Natural killer cell treated with Interleukin-12 subunit alpha and Interleukin-12 subunit beta and Interleukin-15 and Interleukin-18, amount 100 ng/mL, for 72 hours (primary cell): Measurements from ENCODE around the gene ASPHD2. TPM values are rescaled to one million over a fixed set of nuclear protein-coding genes. Genes with fewer than 3 reads are reported as not detected.
A peak's percentile ranks its signal among the peaks of the same experiment; 100 is the strongest.

Source experiments
- ATAC-seq, 2 donors: fragments of 150-1000 bp; cut with Tn5 transposase in 1 of 2; sonication (Bioruptor Pico), chemical (Tn5 transposase) in 1 of 2; 2 replicates each; pipeline ENCODE4 v1.10.0; 2021
- DNase-seq: peaks from one replicate; pipeline ENCODE4 v3.0.0; 2022; ENCODE audit warnings: low spot score
- H3K27ac Mint-ChIP-seq, 2 donors: 1 replicate in 1 of 2; 2 replicates in 1 of 2; pipeline ENCODE4 v1.8.0; 2022; ENCODE audit warnings: mixed read lengths in 2 of 2, mild to moderate bottlenecking in 1 of 2, moderate library complexity in 1 of 2
- H3K27me3 Mint-ChIP-seq, 2 donors: 1 replicate in 1 of 2; 2 replicates in 1 of 2; pipeline ENCODE4 v1.8.0; 2022; ENCODE audit warnings: mixed read lengths in 2 of 2
- H3K36me3 Mint-ChIP-seq: one replicate; pipeline ENCODE4 v1.8.0; 2022; ENCODE audit warnings: mixed read lengths
- H3K4me1 Mint-ChIP-seq, 2 donors: 1 replicate in 1 of 2; 2 replicates in 1 of 2; pipeline ENCODE4 v1.8.0; 2022; ENCODE audit warnings: low read depth in 2 of 2, mixed read lengths in 2 of 2, mild to moderate bottlenecking in 1 of 2
- H3K4me3 Mint-ChIP-seq: one replicate; pipeline ENCODE4 v1.8.0; 2022; ENCODE audit warnings: mixed read lengths
- H3K9me3 Mint-ChIP-seq: 2 replicates; pipeline ENCODE4 v1.8.0; 2022; ENCODE audit warnings: mixed read lengths
- total RNA-seq, 2 donors: library from RNA; stranded (reverse); gene quantifications; one replicate each; pipeline ENCODE4 v1.2.3, GENCODE V29; 2022

Gene ASPHD2
- total RNA-seq, 2 donors from 2014 or later, result 8.5 to 13.6 TPM

- H3K36me3 Mint-ChIP-seq, result peaks cover 10% of the 10 kb centered on the region
Measured at GRCh38 chr22:26480611-26480932, 51.5 kb downstream of the ASPHD2 start.

GRCh38 chr22:26481112-26481693 is 52.1 kb downstream of the ASPHD2 start:
- Mint-ChIP-seq H3K27me3 (no peaks in the 10 kb centered on the region), H3K4me3 (peak overlapping the region; percentile 92), H3K4me1 (peaks cover 59 to 69% of the 10 kb centered on the region in 2 donors), H3K9me3 (no peaks in the 10 kb centered on the region), H3K27ac (peak overlapping the region; percentile 84 to 95), H3K36me3 (peaks cover 10% of the 10 kb centered on the region)
- DNase-seq (no peak), ATAC-seq (no peak)

More at GRCh38 chr22:26480611-26480932, 51.5 kb downstream of the ASPHD2 start:
- ATAC-seq (no peak), DNase-seq (no peak)
- H3K4me1 Mint-ChIP-seq, result peaks cover 57 to 67% of the 10 kb centered on the region in 2 donors
- H3K27me3 Mint-ChIP-seq, result no peaks in the 10 kb centered on the region
- peak overlapping the region; percentile 92 for H3K4me3 Mint-ChIP-seq
- H3K27ac Mint-ChIP-seq, result no peak overlapping the region
- H3K9me3 Mint-ChIP-seq, result no peaks in the 10 kb centered on the region

- Mint-ChIP-seq H3K27ac (peak overlapping the region; percentile 84 to 95), H3K4me1 (peaks cover 56 to 65% of the 10 kb centered on the region in 2 donors), H3K4me3 (peak overlapping the region; percentile 92), H3K9me3 (no peaks in the 10 kb centered on the region), H3K27me3 (no peaks in the 10 kb centered on the region), H3K36me3 (peaks cover 10% of the 10 kb centered on the region)
- ATAC-seq (no peak), DNase-seq (no peak)
Measured at GRCh38 chr22:26481694-26482093, 52.6 kb downstream of the ASPHD2 start.

- H3K4me1 Mint-ChIP-seq, result peaks cover 53 to 60% of the 10 kb centered on the region in 2 donors
- peaks cover 10% of the 10 kb centered on the region for H3K36me3 Mint-ChIP-seq
Measured at GRCh38 chr22:26482161-26482560, 53.1 kb downstream of the ASPHD2 start.

GRCh38 chr22:26483043-26483438 is 54.0 kb downstream of the ASPHD2 start:
- Mint-ChIP-seq H3K27me3 (no peaks in the 10 kb centered on the region), H3K4me3 (peak overlapping the region; percentile 92), H3K36me3 (peaks cover 4% of the 10 kb centered on the region), H3K9me3 (no peaks in the 10 kb centered on the region), H3K27ac (peak overlapping the region; percentile 84 to 95), H3K4me1 (peaks cover 45 to 52% of the 10 kb centered on the region in 2 donors)
- no peak for ATAC-seq
- no peak for DNase-seq

More at GRCh38 chr22:26482161-26482560, 53.1 kb downstream of the ASPHD2 start:
- DNase-seq (no peak), ATAC-seq (no peak)
- peak overlapping the region; percentile 92 for H3K4me3 Mint-ChIP-seq
- no peaks in the 10 kb centered on the region for H3K27me3 Mint-ChIP-seq
- H3K27ac Mint-ChIP-seq, result peak overlapping the region; percentile 84 to 95
- no peaks in the 10 kb centered on the region for H3K9me3 Mint-ChIP-seq

- Mint-ChIP-seq H3K27me3 (no peaks in the 10 kb centered on the region), H3K4me3 (peak within 1 kb of the TSS; percentile 92), H3K36me3 (peaks cover 4% of the 10 kb centered on the region), H3K27ac (peak within 1 kb of the TSS; percentile 84 to 95), H3K9me3 (no peaks in the 10 kb centered on the region), H3K4me1 (peaks cover 44 to 50% of the 10 kb centered on the region in 2 donors)
- DNase-seq, result peak; percentile 94
- ATAC-seq, result peak; percentile 93 to 96
Measured at GRCh38 chr22:26483439-26484359, 54.6 kb downstream of the ASPHD2 start, which contains the start of the genes HPS4 and SRRD. HPS4 (minus strand) TSS chr22:26483783; CDS start chr22:26481762, 2,021 bp downstream. SRRD (plus strand) TSS chr22:26483877; CDS start chr22:26483891, 14 bp downstream.

- Mint-ChIP-seq H3K27ac (peak overlapping the region; percentile 84 to 95), H3K4me1 (peaks cover 47 to 48% of the 10 kb centered on the region in 2 donors), H3K36me3 (peaks cover 10% of the 10 kb centered on the region), H3K4me3 (peak overlapping the region; percentile 92), H3K27me3 (no peaks in the 10 kb centered on the region), H3K9me3 (no peaks in the 10 kb centered on the region)
- DNase-seq, result no peak
- no peak for ATAC-seq
Measured at GRCh38 chr22:26484360-26484706, 55.3 kb downstream of the ASPHD2 start.

GRCh38 chr22:26485013-26485412 is 56.0 kb downstream of the ASPHD2 start:
- H3K9me3 Mint-ChIP-seq, result no peaks in the 10 kb centered on the region
- H3K27me3 Mint-ChIP-seq, result no peaks in the 10 kb centered on the region
- peaks cover 11% of the 10 kb centered on the region for H3K36me3 Mint-ChIP-seq
- peaks cover 40 to 43% of the 10 kb centered on the region in 2 donors for H3K4me1 Mint-ChIP-seq
- peak overlapping the region; percentile 92 for H3K4me3 Mint-ChIP-seq
- ATAC-seq (no peak), DNase-seq (no peak)
- H3K27ac Mint-ChIP-seq, result peak overlapping the region; percentile 84 to 95

- H3K36me3 Mint-ChIP-seq, result peaks cover 14% of the 10 kb centered on the region
- no peak for DNase-seq
- H3K27ac Mint-ChIP-seq, result peak overlapping the region; percentile 84 to 95
- no peak for ATAC-seq
- H3K4me3 Mint-ChIP-seq, result peak overlapping the region; percentile 64
- H3K4me1 Mint-ChIP-seq, result peaks cover 39 to 40% of the 10 kb centered on the region in 2 donors
- no peaks in the 10 kb centered on the region for H3K9me3 Mint-ChIP-seq
- H3K27me3 Mint-ChIP-seq, result no peaks in the 10 kb centered on the region
Measured at GRCh38 chr22:26485806-26486390, 56.8 kb downstream of the ASPHD2 start.

- H3K36me3 Mint-ChIP-seq, result peaks cover 16% of the 10 kb centered on the region
- peak overlapping the region; percentile 15 for H3K4me3 Mint-ChIP-seq
- peaks cover 34 to 37% of the 10 kb centered on the region in 2 donors for H3K4me1 Mint-ChIP-seq
- ATAC-seq (no peak), DNase-seq (no peak)
- H3K27ac Mint-ChIP-seq, result peak overlapping the region in 1 of 2 donors; percentile 95
- H3K27me3 Mint-ChIP-seq, result no peaks in the 10 kb centered on the region
- no peaks in the 10 kb centered on the region for H3K9me3 Mint-ChIP-seq
Measured at GRCh38 chr22:26486394-26486793, 57.3 kb downstream of the ASPHD2 start.

- Mint-ChIP-seq H3K4me1 (peaks cover 18 to 22% of the 10 kb centered on the region in 2 donors), H3K4me3 (no peak overlapping the region), H3K27ac (no peak overlapping the region), H3K36me3 (peaks cover 13% of the 10 kb centered on the region), H3K27me3 (no peaks in the 10 kb centered on the region), H3K9me3 (no peaks in the 10 kb centered on the region)
- no peak for DNase-seq
- ATAC-seq, result no peak
Measured at GRCh38 chr22:26487996-26488395, 58.9 kb downstream of the ASPHD2 start.

- ATAC-seq (no peak), DNase-seq (no peak)
- Mint-ChIP-seq H3K9me3 (no peaks in the 10 kb centered on the region), H3K4me1 (peaks cover 9 to 22% of the 10 kb centered on the region in 2 donors), H3K36me3 (peaks cover 18% of the 10 kb centered on the region), H3K27me3 (no peaks in the 10 kb centered on the region), H3K4me3 (no peak overlapping the region), H3K27ac (no peak overlapping the region)
Measured at GRCh38 chr22:26489447-26490036, 60.5 kb downstream of the ASPHD2 start.

GRCh38 chr22:26492220-26492619 is 63.2 kb downstream of the ASPHD2 start:
- Mint-ChIP-seq H3K27me3 (no peaks in the 10 kb centered on the region), H3K36me3 (peaks cover 24% of the 10 kb centered on the region), H3K27ac (no peak overlapping the region), H3K4me3 (no peak overlapping the region), H3K4me1 (peaks cover 0 to 15% of the 10 kb centered on the region in 2 donors), H3K9me3 (no peaks in the 10 kb centered on the region)
- ATAC-seq (no peak), DNase-seq (no peak)
